Suprapubic skin (tissue), 4 donors: ENCODE measurements around the gene FAM89B. TPM values are rescaled to one million over a fixed set of nuclear protein-coding genes. Genes with fewer than 3 reads are reported as not detected.

Experiments
- DNase-seq, 2 donors: peaks; one replicate each; pipeline ENCODE4 v3.0.0-alpha.2; 2019; ENCODE audit warnings: low spot score in 2 of 2
- H3K27ac ChIP-seq: fragments of 200-600 bp; sonication (generic); one replicate; pipeline ENCODE4 v1.5.1; 2019
- H3K27me3 ChIP-seq: fragments of 200-600 bp; sonication (generic); one replicate; pipeline ENCODE4 v1.5.1; 2019
- H3K36me3 ChIP-seq: fragments of 200-600 bp; sonication (generic); one replicate; pipeline ENCODE4 v1.5.1; 2019
- H3K4me1 ChIP-seq: fragments of 200-600 bp; sonication (generic); one replicate; pipeline ENCODE4 v1.5.1; 2019
- H3K4me3 ChIP-seq: fragments of 200-600 bp; sonication (generic); one replicate; pipeline ENCODE4 v1.5.1; 2019; ENCODE audit warnings: mild to moderate bottlenecking
- H3K9me3 ChIP-seq: fragments of 200-600 bp; sonication (generic); one replicate; pipeline ENCODE4 v1.5.1; 2019
- EP300 ChIP-seq: sonication (generic); formaldehyde crosslinking; IDR thresholded peaks from one replicate; pipeline ENCODE4 v1.6.1; 2017; ENCODE audit warnings: antibody characterized with exemption
- POLR2A ChIP-seq, 2 donors: fragments of 450-650 bp; IDR thresholded peaks; one replicate each; pipeline ENCODE4 v1.6.1; 2017; ENCODE audit warnings: antibody characterized with exemption in 2 of 2, mild to moderate bottlenecking in 2 of 2, moderate library complexity in 2 of 2
- POLR2AphosphoS5 ChIP-seq, 3 donors: sonication (generic); formaldehyde crosslinking; IDR thresholded peaks; one replicate each; pipeline ENCODE4 v1.6.1; 2017; ENCODE audit warnings: antibody characterized with exemption in 3 of 3
- WGBS: methylation state at CpG from one replicate; pipeline ENCODE4 v1.1.5; 2018; 5-methylcytosine and 5-hydroxymethylcytosine counted together
- total RNA-seq, 4 donors: library from RNA; depleted of rRNA; stranded (reverse); fragments of >200 nt; gene quantifications; one replicate each; pipeline ENCODE4 v1.1.0, GENCODE V29; 2016
- TF ChIP-seq, protein P1 (sequence below), 2 donors: fragments of 200-600 bp in 1 of 2; fragments of 450-650 bp in 1 of 2; sonication (generic) in 1 of 2; IDR thresholded peaks; one replicate each; pipeline ENCODE4 v1.5.1; 2016 to 2019; ENCODE audit warnings: antibody characterized with exemption in 2 of 2, mild to moderate bottlenecking in 1 of 2, moderate library complexity in 1 of 2

Gene FAM89B
- total RNA-seq, 4 donors from 2014 or later, result 45.2 to 103 (median 72.0) TPM

- Histone ChIP-seq H3K36me3 (peaks cover 48% of the 10 kb centered on the region), H3K4me1 (peaks cover 33% of the 10 kb centered on the region), H3K4me3 (no peak overlapping the region), H3K9me3 (no peaks in the 10 kb centered on the region), H3K27ac (peak overlapping the region; percentile 95), H3K27me3 (no peaks in the 10 kb centered on the region)
- TF ChIP-seq EP300, result no peak
- TF ChIP-seq POLR2A (IDR thresholded peaks at IDR 0.05), result no peak
- no peak for TF ChIP-seq POLR2AphosphoS5 (IDR thresholded peaks at IDR 0.05)
- TF ChIP-seq, protein P1, sequence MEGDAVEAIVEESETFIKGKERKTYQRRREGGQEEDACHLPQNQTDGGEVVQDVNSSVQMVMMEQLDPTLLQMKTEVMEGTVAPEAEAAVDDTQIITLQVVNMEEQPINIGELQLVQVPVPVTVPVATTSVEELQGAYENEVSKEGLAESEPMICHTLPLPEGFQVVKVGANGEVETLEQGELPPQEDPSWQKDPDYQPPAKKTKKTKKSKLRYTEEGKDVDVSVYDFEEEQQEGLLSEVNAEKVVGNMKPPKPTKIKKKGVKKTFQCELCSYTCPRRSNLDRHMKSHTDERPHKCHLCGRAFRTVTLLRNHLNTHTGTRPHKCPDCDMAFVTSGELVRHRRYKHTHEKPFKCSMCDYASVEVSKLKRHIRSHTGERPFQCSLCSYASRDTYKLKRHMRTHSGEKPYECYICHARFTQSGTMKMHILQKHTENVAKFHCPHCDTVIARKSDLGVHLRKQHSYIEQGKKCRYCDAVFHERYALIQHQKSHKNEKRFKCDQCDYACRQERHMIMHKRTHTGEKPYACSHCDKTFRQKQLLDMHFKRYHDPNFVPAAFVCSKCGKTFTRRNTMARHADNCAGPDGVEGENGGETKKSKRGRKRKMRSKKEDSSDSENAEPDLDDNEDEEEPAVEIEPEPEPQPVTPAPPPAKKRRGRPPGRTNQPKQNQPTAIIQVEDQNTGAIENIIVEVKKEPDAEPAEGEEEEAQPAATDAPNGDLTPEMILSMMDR (IDR thresholded peaks at IDR 0.05), result no peak
- no peak for DNase-seq
- WGBS, result 94% methylated on average over 18 of the region's 43 CpGs
These were observed 34.0 kb upstream of the FAM89B start for GRCh38 chr11:65538232-65538914.

DNA sequence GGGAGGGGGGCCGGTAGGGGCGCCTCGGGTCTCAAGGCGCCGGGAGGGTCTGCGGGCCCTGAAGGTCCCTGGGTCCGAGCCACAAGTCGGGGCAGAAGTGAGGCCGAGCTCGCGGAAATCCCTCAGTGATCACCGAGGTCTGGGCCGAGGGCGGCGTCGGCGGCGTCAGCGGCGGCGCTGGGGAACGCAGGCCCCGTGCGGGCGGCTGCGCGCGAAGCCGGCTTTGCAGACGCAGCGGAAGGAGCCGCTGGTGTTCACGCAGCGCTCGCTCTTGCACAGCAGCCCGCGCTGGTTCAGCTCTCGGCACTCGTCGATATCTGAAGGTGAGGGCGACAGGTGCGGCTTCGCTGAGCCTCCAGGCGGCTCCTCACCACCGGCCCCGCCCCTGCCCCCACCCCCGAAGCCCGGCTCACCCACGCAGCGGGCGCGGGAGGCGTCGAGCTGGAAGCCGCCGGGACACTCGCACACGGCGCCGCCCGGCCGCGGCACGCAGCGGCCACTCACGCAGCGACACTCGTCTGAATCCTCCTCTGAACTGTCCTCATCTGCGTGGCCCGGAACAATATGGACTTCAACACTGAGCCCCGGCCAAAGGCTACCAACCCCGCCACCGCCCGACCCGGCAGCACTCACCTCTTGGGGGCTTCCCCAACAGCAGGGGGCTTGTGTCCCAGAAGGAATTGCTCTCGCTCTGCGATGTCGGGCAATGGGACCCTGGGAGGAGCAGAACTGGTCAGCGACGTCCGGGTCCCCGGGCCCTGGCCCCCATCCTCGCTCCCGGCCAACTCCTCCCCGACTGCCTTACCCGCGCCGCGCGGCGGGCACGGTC lies 33.2 kb upstream of the FAM89B start:
- Histone ChIP-seq H3K4me1 (peaks cover 33% of the 10 kb centered on the region), H3K36me3 (peaks cover 41% of the 10 kb centered on the region), H3K4me3 (peak overlapping the region; percentile 61), H3K27me3 (no peaks in the 10 kb centered on the region), H3K27ac (peak overlapping the region; percentile 95), H3K9me3 (no peaks in the 10 kb centered on the region)
- 38% methylated on average over 36 of the region's 92 CpGs for WGBS
- DNase-seq, result peak in 1 of 2 donors; percentile 74
- no peak for TF ChIP-seq POLR2AphosphoS5 (IDR thresholded peaks at IDR 0.05)
- TF ChIP-seq, protein P1 (IDR thresholded peaks at IDR 0.05), result no peak
- TF ChIP-seq EP300, result no peak

DNA sequence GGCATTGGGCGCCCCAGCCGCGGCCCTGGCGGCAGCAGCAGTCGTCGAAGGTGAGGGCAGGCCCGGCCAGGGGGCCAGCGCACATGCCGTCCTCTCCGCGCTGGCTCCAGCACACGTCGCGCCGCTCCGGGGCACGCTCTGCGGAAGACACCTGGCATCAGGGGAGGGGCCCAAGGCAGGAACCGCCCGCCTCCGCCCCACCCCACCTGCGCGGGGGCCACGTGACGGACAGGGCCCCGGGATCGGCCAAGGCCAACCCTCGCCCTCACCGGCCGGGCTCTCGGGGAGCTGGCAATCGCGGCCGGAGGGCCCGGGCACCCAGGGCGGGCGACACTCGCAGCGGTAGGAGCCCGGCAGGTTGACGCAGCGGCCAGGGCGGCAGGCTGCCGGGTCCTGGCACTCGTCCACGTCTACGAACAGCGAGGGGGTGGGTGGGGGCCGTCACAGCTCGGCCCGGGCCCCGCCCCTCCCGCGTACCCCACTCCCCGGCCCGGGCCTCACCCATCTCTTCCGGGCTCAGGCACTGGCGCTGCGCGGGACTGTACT lies 32.5 kb upstream of the FAM89B start:
- H3K4me1 ChIP-seq, result peaks cover 33% of the 10 kb centered on the region
- TF ChIP-seq, protein P1 (IDR thresholded peaks at IDR 0.05), result peak in 1 of 2 donors; percentile 53
- no peak for TF ChIP-seq POLR2AphosphoS5 (IDR thresholded peaks at IDR 0.05)
- WGBS, result 20% methylated on average over 4 of the region's 60 CpGs
- no peaks in the 10 kb centered on the region for H3K27me3 ChIP-seq
- no peaks in the 10 kb centered on the region for H3K9me3 ChIP-seq
- no peak for DNase-seq
- H3K36me3 ChIP-seq, result peaks cover 40% of the 10 kb centered on the region
- peak overlapping the region; percentile 61 for H3K4me3 ChIP-seq
- peak overlapping the region; percentile 95 for H3K27ac ChIP-seq

DNA sequence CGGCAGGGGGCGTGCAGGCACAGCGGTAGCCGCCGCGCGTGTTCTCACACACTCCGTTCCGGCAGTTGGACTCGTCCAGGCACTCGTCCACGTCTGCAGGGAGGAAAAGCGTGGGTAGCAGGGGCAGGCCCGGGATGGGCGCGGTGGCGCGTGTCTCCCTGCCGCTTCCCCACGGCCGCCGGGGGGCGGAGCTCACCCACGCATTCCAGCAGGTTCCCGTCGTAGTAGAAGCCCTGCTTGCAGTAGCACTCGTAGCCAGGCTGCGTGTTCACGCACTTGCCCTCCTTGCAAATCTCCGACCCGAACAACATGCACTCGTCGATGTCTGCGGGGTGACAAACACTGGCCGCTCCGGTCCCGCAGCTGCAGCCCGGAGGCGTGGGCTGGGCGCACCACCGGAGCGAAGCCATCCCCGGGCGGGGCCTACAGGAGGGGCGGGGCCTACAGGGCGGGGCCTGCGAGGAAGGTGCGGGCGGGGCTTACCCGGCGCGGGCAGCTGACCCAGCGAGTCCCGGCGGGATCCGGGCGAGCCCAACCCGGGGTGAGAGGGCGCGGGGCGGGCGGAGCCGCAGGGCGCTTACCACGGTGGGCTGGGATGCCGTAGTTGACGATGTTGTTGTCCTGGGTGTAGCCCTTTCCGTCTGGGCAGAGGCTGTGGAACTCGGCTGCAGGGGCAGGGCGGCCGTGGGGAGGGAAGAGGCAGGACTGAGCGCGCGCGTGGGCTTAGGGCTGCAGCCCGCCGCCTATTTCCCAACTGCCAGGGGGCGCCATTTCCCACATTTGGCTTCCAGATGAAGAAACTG lies 31.8 kb upstream of the FAM89B start:
- Histone ChIP-seq H3K9me3 (no peaks in the 10 kb centered on the region), H3K27ac (peak overlapping the region; percentile 95), H3K36me3 (peaks cover 35% of the 10 kb centered on the region), H3K27me3 (no peaks in the 10 kb centered on the region), H3K4me3 (peak overlapping the region; percentile 61), H3K4me1 (peaks cover 33% of the 10 kb centered on the region)
- no peak for TF ChIP-seq POLR2A (IDR thresholded peaks at IDR 0.05)
- TF ChIP-seq, protein P1 (IDR thresholded peaks at IDR 0.05), result peak; percentile 82 to 89
- peak; percentile 56 to 77 (median 64) for TF ChIP-seq POLR2AphosphoS5 (IDR thresholded peaks at IDR 0.05)
- peak; percentile 96 to 97 for DNase-seq
- 0% methylated on average over 13 of the region's 78 CpGs for WGBS
